HepG2 (cell line): Measurements from ENCODE around the gene USE1. TPM values are rescaled to one million over a fixed set of nuclear protein-coding genes. Genes with fewer than 3 reads are reported as not detected.

Experiments used
- ATAC-seq: fragments of 200-7000 bp; cut with Tn5 transposase; 3 replicates; pipeline ENCODE4 v1.9.1; 2020; ENCODE audit warnings: mild to moderate bottlenecking, moderate library complexity
- BruUV-seq: library from RNA; stranded (reverse); fragments of 400-500 nt; replicated peaks from 2 replicates; lab custom pipeline; 2021; lab: Mats Ljungman, UMichigan
- CTCF ChIA-PET: fragments of 300-600 bp; formaldehyde crosslinking; extraction: SDS; loops from one replicate; lab custom pipeline; 2021; ENCODE audit warnings: low total read pairs, inconsistent platforms, low intra/inter-chr PET ratio; lab: Yijun Ruan, JAX
- POLR2A ChIA-PET: fragments of 350-600 bp; sonication (Branson Sonifier 250); formaldehyde crosslinking; loops from one replicate; lab custom pipeline; 2020; ENCODE audit warnings: antibody characterized with exemption, inconsistent platforms; lab: Yijun Ruan, JAX
- DNase-seq: peaks from one replicate; pipeline ENCODE4 v3.0.0-alpha.2; 2015; ENCODE audit warnings: low spot score
- FAIRE-seq: peaks from 3 replicates; lab custom pipeline; 2011; peaks lifted over from hg19 to GRCh38; lab: Jason Lieb, UNC
- H2AFZ ChIP-seq: one replicate; pipeline ENCODE4 v1.6.1; 2011; ENCODE audit warnings: low read length, inconsistent platforms
- H3K27ac ChIP-seq: fragments of 300-600 bp; 3 replicates; pipeline ENCODE4 v1.8.0; 2011; ENCODE audit warnings: mixed run types, mild to moderate bottlenecking, mixed read lengths, low read length, inconsistent platforms; ENCODE audit not compliant: insufficient read depth; ENCODE audit errors: extremely low read length
- H3K27me3 ChIP-seq, 2 experiments: fragments of 200-600 bp in 1 of 2; 2 replicates in 1 of 2; 3 replicates in 1 of 2; pipeline versions ENCODE4 v1.6.0 to v1.8.0; 2011; ENCODE audit warnings: low read length in 2 of 2, mild to moderate bottlenecking in 2 of 2, moderate library complexity in 2 of 2, inconsistent platforms in 1 of 2; ENCODE audit not compliant: insufficient read depth in 2 of 2, control insufficient read depth in 1 of 2
- H3K36me3 ChIP-seq, 2 experiments: fragments of 200-600 bp in 1 of 2; replicated peaks in 1 of 2; 2 replicates in 1 of 2; 3 replicates in 1 of 2; pipeline versions ENCODE4 v1.5.1 to v1.8.0; 2011; ENCODE audit warnings: low read length in 2 of 2, inconsistent platforms in 1 of 2; ENCODE audit not compliant: insufficient read depth in 2 of 2, control insufficient read depth in 1 of 2
- H3K4me1 ChIP-seq: 2 replicates; pipeline ENCODE4 v1.5.1; 2012; ENCODE audit warnings: low read length, inconsistent platforms; ENCODE audit not compliant: insufficient read depth
- H3K4me2 ChIP-seq: 2 replicates; pipeline ENCODE4 v1.6.0; 2011; ENCODE audit warnings: low read depth, low read length, inconsistent platforms
- H3K4me3 ChIP-seq, 3 experiments: fragments of 200-600 bp in 1 of 3; sonication (generic), shearing (Covaris generic) in 1 of 3; replicated peaks in 1 of 3; 2 replicates each; pipeline ENCODE4 v1.5.1; 2011 to 2016; ENCODE audit warnings: low read length in 3 of 3, inconsistent platforms in 2 of 3, low read depth in 2 of 3, mild to moderate bottlenecking in 2 of 3, control low read depth in 1 of 3, mixed read lengths in 1 of 3; ENCODE audit not compliant: insufficient read depth in 1 of 3
- H3K79me2 ChIP-seq: one replicate; pipeline ENCODE4 v1.6.1; 2011; ENCODE audit warnings: low read length, inconsistent platforms; ENCODE audit not compliant: insufficient read depth
- H3K9ac ChIP-seq: 2 replicates; pipeline ENCODE4 v1.6.0; 2011; ENCODE audit warnings: mild to moderate bottlenecking, low read depth, low read length, inconsistent platforms; ENCODE audit not compliant: insufficient read depth
- H3K9me3 ChIP-seq: 2 replicates; pipeline ENCODE4 v1.5.1; 2012; ENCODE audit warnings: mild to moderate bottlenecking, low read length
- H4K20me1 ChIP-seq: 2 replicates; pipeline ENCODE4 v1.6.0; 2011; ENCODE audit warnings: inconsistent platforms, mild to moderate bottlenecking, low read length, moderate library complexity; ENCODE audit not compliant: insufficient read depth
- ELK4 ChIP-seq: sonication (generic); formaldehyde crosslinking; IDR thresholded peaks from 2 replicates; pipeline ENCODE4 v1.9.0; 2021; ENCODE audit warnings: missing genetic modification reagents, borderline replicate concordance
- JUND ChIP-seq: sonication (generic); formaldehyde crosslinking; IDR thresholded peaks from 2 replicates; pipeline ENCODE4 v1.8.0; 2022; ENCODE audit warnings: mild to moderate bottlenecking, missing genetic modification reagents
- MAX ChIP-seq: IDR thresholded peaks from 2 replicates; pipeline ENCODE4 v1.6.1; 2012; ENCODE audit warnings: inconsistent platforms
- MIER3 ChIP-seq: IDR thresholded peaks from 2 replicates; pipeline ENCODE4 v1.6.1; 2016; ENCODE audit warnings: missing compliant biosample characterization, borderline replicate concordance
- NFATC3 ChIP-seq: sonication (generic); formaldehyde crosslinking; IDR thresholded peaks from 2 replicates; pipeline ENCODE4 v1.5.1; 2020; ENCODE audit warnings: mild to moderate bottlenecking, missing genetic modification reagents
- POLR2A ChIP-seq, 2 experiments: IDR thresholded peaks; 2 replicates each; pipeline ENCODE4 v1.6.1; 2011; ENCODE audit warnings: low read depth in 2 of 2, low read length in 2 of 2, mild to moderate bottlenecking in 1 of 2, moderate library complexity in 1 of 2; ENCODE audit not compliant: insufficient read depth in 1 of 2
- RBM22 ChIP-seq: fragments of 200-400 bp; formaldehyde crosslinking; optimal IDR thresholded peaks from 2 replicates; pipeline ENCODE3; 2017; ENCODE audit warnings: mild to moderate bottlenecking, low read length, moderate library complexity
- RORA ChIP-seq: sonication (generic); formaldehyde crosslinking; IDR thresholded peaks from 2 replicates; pipeline ENCODE4 v1.5.0; 2020; ENCODE audit warnings: mild to moderate bottlenecking, missing genetic modification reagents, moderate library complexity
- ZNF180 ChIP-seq: sonication (generic); formaldehyde crosslinking; IDR thresholded peaks from 2 replicates; pipeline ENCODE4 v1.4.0; 2020; ENCODE audit warnings: low read depth, missing genetic modification reagents, borderline replicate concordance
- ZNF20 ChIP-seq: sonication (generic); formaldehyde crosslinking; IDR thresholded peaks from 2 replicates; pipeline ENCODE4 v1.4.0; 2020; ENCODE audit warnings: mild to moderate bottlenecking, moderate library complexity, missing genetic modification reagents
- ZNF274 ChIP-seq: sonication (generic); formaldehyde crosslinking; IDR thresholded peaks from 2 replicates; pipeline ENCODE4 v1.5.1; 2020; ENCODE audit warnings: mild to moderate bottlenecking, missing genetic modification reagents
- ZNF510 ChIP-seq: sonication (generic); formaldehyde crosslinking; IDR thresholded peaks from 2 replicates; pipeline ENCODE4 v1.4.0; 2020; ENCODE audit warnings: low read depth, mild to moderate bottlenecking, missing genetic modification reagents
- ZNF781 ChIP-seq: sonication (generic); formaldehyde crosslinking; IDR thresholded peaks from 2 replicates; pipeline ENCODE4 v1.5.1; 2020; ENCODE audit warnings: borderline replicate concordance, mild to moderate bottlenecking, missing genetic modification reagents; ENCODE audit errors: not compliant biosample characterization
- WGBS: methylation state at CpG from one replicate; pipeline ENCODE4 v1.1.6; 2017; ENCODE audit warnings: low lambda C conversion rate; 5-methylcytosine and 5-hydroxymethylcytosine counted together
- in situ Hi-C: cut with HindIII; loops from 2 replicates; pipeline ENCODE4 v1.10.0; 2017; ENCODE audit warnings: low pct_unique_long_range_greater_than_20kb; ENCODE audit not compliant: extremely low pct_ligation_motif_present
- intact Hi-C: fragments of 100-400 bp; cut with micrococcal nuclease; formaldehyde crosslinking; loops from one replicate; pipeline ENCODE4 v1.10.0; 2022; ENCODE audit not compliant: unreplicated experiment
- polyA plus RNA-seq, 8 experiments: library from polyadenylated mRNA; depleted of rRNA in 3 of 8; stranded (reverse) in 7 of 8; unstranded in 1 of 8; fragments of >200 nt; fragmentation: Illumina TruSeq in 4 of 8; extraction: Trizol in 4 of 8; gene quantifications; 2 replicates each; pipeline versions ENCODE4 v1.2.1 to v1.2.3, GENCODE V29; 2011 to 2016; ENCODE audit warnings: low read depth in 4 of 8, missing spikeins in 1 of 8, mixed read lengths in 1 of 8; ENCODE audit not compliant: insufficient read depth in 1 of 8
- total RNA-seq, 5 experiments: library from RNA; depleted of rRNA; stranded (reverse); fragments of >200 nt; fragmentation: Illumina TruSeq; extraction: Trizol; gene quantifications; 2 replicates each; pipeline ENCODE4 v1.2.3, GENCODE V29; 2016; ENCODE audit warnings: low read depth in 1 of 5
- TF ChIP-seq, protein P1 (sequence below): sonication (generic); formaldehyde crosslinking; IDR thresholded peaks from 2 replicates; pipeline ENCODE4 v1.4.0; 2020; ENCODE audit warnings: missing genetic modification reagents
- TF ChIP-seq, protein P2 (sequence below): sonication (generic); formaldehyde crosslinking; IDR thresholded peaks from 2 replicates; pipeline ENCODE4 v1.4.0; 2020; ENCODE audit warnings: missing genetic modification reagents

Gene USE1
- total and polyA plus RNA-seq, 2 of the 13 experiments (the other 11 are each of a cell fraction or from before 2014, with no cell fraction given): 9.9 to 17.6 TPM

DNA sequence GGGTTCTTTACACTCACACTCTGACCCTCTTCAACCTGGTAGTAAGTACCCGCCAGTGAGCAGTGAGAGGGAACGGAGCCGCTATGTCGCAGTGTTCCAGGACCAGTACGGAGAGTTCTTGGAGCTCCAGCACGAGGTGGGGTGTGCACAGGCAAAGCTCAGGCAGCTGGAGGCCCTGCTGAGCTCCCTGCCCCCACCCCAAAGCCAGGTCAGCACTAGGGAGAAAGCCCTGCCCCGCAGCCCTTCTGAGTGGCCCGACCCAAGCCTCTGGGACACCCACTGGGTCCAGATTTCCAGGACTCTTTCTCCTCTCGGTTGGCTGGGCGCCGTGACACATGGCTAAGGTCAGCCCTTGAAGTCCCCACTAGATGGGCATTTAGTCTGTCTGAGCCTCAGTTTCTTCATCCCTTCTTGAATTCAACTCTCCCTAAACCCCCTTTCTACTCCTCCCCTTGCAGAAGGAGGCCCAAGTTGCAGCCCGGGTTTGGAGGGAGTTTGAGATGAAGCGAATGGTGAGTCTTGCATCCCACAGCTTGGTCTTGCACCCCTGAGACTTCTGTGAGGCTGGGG, 12.7 kb downstream of the USE1 start:
- Histone ChIP-seq H3K4me1 (peaks cover 23% of the 10 kb centered on the region), H3K27ac (peak overlapping the region; percentile 34), H4K20me1 (no peaks in the 10 kb centered on the region), H3K79me2 (peaks cover 13% of the 10 kb centered on the region), H3K36me3 (peaks cover 7 to 17% of the 10 kb centered on the region in 2 experiments; a peak in 4 of 5 replicates), H2AFZ (no peak overlapping the region), H3K9ac (peak overlapping the region; percentile 21; the same call in 1 of the 2 replicates), H3K4me3 (peak overlapping the region in 1 of 3 experiments; percentile 79; a peak in 3 of 6 replicates), H3K9me3 (no peaks in the 10 kb centered on the region), H3K4me2 (peak overlapping the region; percentile 77), H3K27me3 (no peaks in the 10 kb centered on the region; a peak in 1 of 5 replicates)
- ATAC-seq (no peak), DNase-seq (no peak), FAIRE-seq (no peak)
- POLR2A ChIA-PET: interaction anchor here (1.3 to 8.5 kb wide), 5 partner anchors 13 to 152 kb away, joined by 3 to 178 read pairs (median 24); partner anchors contain the start of genes BABAM1, MYO9B and USE1
- intact Hi-C loops: loop anchor here (2.0 to 5.0 kb wide), 2 partner anchors 19 to 39 kb away; partner anchors contain the start of gene BABAM1
- CTCF ChIA-PET: no interaction called here
- in situ Hi-C loops: no loop called here
- TSS peak; percentile 65 for BruUV-seq
- 86% methylated on average over 11 of the region's 13 CpGs for WGBS
- TF ChIP-seq MIER3 (CRISPR knock-in tag): no peak
- TF ChIP-seq ZNF781 (CRISPR knock-in tag): no peak
- no peak for TF ChIP-seq JUND
- TF ChIP-seq MAX: 0 out of 2 replicates have a peak, but pooled peaks have one; percentile 22
- peak; percentile 42 for TF ChIP-seq RBM22
- peak in 1 of 2 experiments; percentile 35; a peak in 1 of 4 replicates for TF ChIP-seq POLR2A (IDR thresholded peaks at IDR 0.05; ENCODE audit: insufficient read depth in 1 of 2, low read depth in 2 of 2, low read length in 2 of 2)
- no peak for TF ChIP-seq ZNF510 (CRISPR knock-in tag)
- TF ChIP-seq, protein P1, sequence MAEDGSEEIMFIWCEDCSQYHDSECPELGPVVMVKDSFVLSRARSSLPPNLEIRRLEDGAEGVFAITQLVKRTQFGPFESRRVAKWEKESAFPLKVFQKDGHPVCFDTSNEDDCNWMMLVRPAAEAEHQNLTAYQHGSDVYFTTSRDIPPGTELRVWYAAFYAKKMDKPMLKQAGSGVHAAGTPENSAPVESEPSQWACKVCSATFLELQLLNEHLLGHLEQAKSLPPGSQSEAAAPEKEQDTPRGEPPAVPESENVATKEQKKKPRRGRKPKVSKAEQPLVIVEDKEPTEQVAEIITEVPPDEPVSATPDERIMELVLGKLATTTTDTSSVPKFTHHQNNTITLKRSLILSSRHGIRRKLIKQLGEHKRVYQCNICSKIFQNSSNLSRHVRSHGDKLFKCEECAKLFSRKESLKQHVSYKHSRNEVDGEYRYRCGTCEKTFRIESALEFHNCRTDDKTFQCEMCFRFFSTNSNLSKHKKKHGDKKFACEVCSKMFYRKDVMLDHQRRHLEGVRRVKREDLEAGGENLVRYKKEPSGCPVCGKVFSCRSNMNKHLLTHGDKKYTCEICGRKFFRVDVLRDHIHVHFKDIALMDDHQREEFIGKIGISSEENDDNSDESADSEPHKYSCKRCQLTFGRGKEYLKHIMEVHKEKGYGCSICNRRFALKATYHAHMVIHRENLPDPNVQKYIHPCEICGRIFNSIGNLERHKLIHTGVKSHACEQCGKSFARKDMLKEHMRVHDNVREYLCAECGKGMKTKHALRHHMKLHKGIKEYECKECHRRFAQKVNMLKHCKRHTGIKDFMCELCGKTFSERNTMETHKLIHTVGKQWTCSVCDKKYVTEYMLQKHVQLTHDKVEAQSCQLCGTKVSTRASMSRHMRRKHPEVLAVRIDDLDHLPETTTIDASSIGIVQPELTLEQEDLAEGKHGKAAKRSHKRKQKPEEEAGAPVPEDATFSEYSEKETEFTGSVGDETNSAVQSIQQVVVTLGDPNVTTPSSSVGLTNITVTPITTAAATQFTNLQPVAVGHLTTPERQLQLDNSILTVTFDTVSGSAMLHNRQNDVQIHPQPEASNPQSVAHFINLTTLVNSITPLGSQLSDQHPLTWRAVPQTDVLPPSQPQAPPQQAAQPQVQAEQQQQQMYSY: no peak
- TF ChIP-seq ZNF20: no peak
- TF ChIP-seq NFATC3 (CRISPR knock-in tag): no peak
- TF ChIP-seq ELK4 (CRISPR knock-in tag): no peak
- TF ChIP-seq, protein P2, sequence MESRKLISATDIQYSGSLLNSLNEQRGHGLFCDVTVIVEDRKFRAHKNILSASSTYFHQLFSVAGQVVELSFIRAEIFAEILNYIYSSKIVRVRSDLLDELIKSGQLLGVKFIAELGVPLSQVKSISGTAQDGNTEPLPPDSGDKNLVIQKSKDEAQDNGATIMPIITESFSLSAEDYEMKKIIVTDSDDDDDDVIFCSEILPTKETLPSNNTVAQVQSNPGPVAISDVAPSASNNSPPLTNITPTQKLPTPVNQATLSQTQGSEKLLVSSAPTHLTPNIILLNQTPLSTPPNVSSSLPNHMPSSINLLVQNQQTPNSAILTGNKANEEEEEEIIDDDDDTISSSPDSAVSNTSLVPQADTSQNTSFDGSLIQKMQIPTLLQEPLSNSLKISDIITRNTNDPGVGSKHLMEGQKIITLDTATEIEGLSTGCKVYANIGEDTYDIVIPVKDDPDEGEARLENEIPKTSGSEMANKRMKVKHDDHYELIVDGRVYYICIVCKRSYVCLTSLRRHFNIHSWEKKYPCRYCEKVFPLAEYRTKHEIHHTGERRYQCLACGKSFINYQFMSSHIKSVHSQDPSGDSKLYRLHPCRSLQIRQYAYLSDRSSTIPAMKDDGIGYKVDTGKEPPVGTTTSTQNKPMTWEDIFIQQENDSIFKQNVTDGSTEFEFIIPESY (CRISPR knock-in tag): peak; percentile 86
- TF ChIP-seq RORA (CRISPR knock-in tag): no peak
- TF ChIP-seq ZNF180 (CRISPR knock-in tag): no peak
- TF ChIP-seq ZNF274 (CRISPR knock-in tag): no peak
